Kidney epithelial cell (primary cell): ENCODE data around the gene DNTT. TPM values are rescaled to one million over a fixed set of nuclear protein-coding genes. Genes with fewer than 3 reads are reported as not detected.
A peak's percentile ranks its signal among the peaks of the same experiment; 100 is the strongest.

ENCODE experiments used
- DNase-seq: peaks from one replicate; pipeline ENCODE4 v3.0.0-alpha.2; 2010; ENCODE audit warnings: low read depth
- H3K27me3 ChIP-seq: 2 replicates; pipeline ENCODE4 v1.6.0; 2011; ENCODE audit warnings: low read length; ENCODE audit not compliant: control insufficient read depth, insufficient read depth
- H3K36me3 ChIP-seq: 2 replicates; pipeline ENCODE4 v1.5.1; 2011; ENCODE audit warnings: low read length; ENCODE audit not compliant: control insufficient read depth, insufficient read depth
- H3K4me3 ChIP-seq: 2 replicates; pipeline ENCODE4 v1.5.1; 2011; ENCODE audit warnings: low read depth, mild to moderate bottlenecking, control low read depth, low read length
- CTCF ChIP-seq: IDR thresholded peaks from 2 replicates; pipeline ENCODE4 v1.5.1; 2011; ENCODE audit warnings: mild to moderate bottlenecking, moderate library complexity, low read length, control low read depth, inconsistent platforms; ENCODE audit not compliant: insufficient read depth, poor library complexity, severe bottlenecking
- total RNA-seq: library from RNA; depleted of rRNA; stranded (reverse); fragments of >200 nt; gene quantifications from 2 replicates; pipeline ENCODE4 v1.2.3, GENCODE V29; 2015

DNTT gene
- total RNA-seq, 1 donor from 2014 or later = not detected

- no peaks in the 10 kb centered on the region for H3K36me3 ChIP-seq
- H3K4me3 ChIP-seq = no peak overlapping the region
- no peak for DNase-seq
- TF ChIP-seq CTCF = no peak
- H3K27me3 ChIP-seq = peaks cover 8% of the 10 kb centered on the region
These were observed 34.2 kb downstream of the DNTT start for GRCh38 chr10:96338279-96338925.

- peaks cover 4% of the 10 kb centered on the region for H3K27me3 ChIP-seq
- no peak for DNase-seq
- no peak overlapping the region for H3K4me3 ChIP-seq
- no peaks in the 10 kb centered on the region for H3K36me3 ChIP-seq
- no peak for TF ChIP-seq CTCF
These were observed 35.1 kb downstream of the DNTT start for GRCh38 chr10:96339383-96339782.

- TF ChIP-seq CTCF = peak; percentile 94
- H3K27me3 ChIP-seq = peaks cover 4% of the 10 kb centered on the region
- no peaks in the 10 kb centered on the region for H3K36me3 ChIP-seq
- H3K4me3 ChIP-seq = no peak overlapping the region
- DNase-seq = peak; percentile 21
These were observed 36.0 kb downstream of the DNTT start for GRCh38 chr10:96339956-96340904.

- no peak overlapping the region for H3K4me3 ChIP-seq
- no peaks in the 10 kb centered on the region for H3K36me3 ChIP-seq
- H3K27me3 ChIP-seq = peaks cover 6% of the 10 kb centered on the region
- TF ChIP-seq CTCF = no peak
- DNase-seq = no peak
These were observed 37.3 kb downstream of the DNTT start for GRCh38 chr10:96341219-96342182.

- TF ChIP-seq CTCF = no peak
- no peak overlapping the region for H3K4me3 ChIP-seq
These were observed 38.2 kb downstream of the DNTT start for GRCh38 chr10:96342402-96342801.

More at GRCh38 chr10:96342402-96342801, 38.2 kb downstream of the DNTT start:
- no peaks in the 10 kb centered on the region for H3K36me3 ChIP-seq
- H3K27me3 ChIP-seq = peaks cover 6% of the 10 kb centered on the region
- DNase-seq = no peak
